Psoas muscle (tissue), 8 donors: ENCODE measurements around the gene SUMO4. TPM values are rescaled to one million over a fixed set of nuclear protein-coding genes. Genes with fewer than 3 reads are reported as not detected.

Experiments
- ATAC-seq, 4 donors: fragments of 200-7000 bp; cut with Tn5 transposase; one replicate each; pipeline ENCODE4 v1.9.1; 2020; ENCODE audit warnings: moderate library complexity in 3 of 4, mild to moderate bottlenecking in 2 of 4
- DNase-seq, 2 donors: peaks; one replicate each; pipeline ENCODE4 v3.0.0-alpha.2; 2020
- H3K27ac ChIP-seq: fragments of 200-600 bp; one replicate; pipeline ENCODE4 v1.8.0; 2022
- H3K27me3 ChIP-seq, 3 donors: fragments of 200-600 bp in 1 of 3; one replicate each; pipeline versions ENCODE4 v1.6.1 to v1.8.0; 2013 to 2022; ENCODE audit warnings: low read length in 2 of 3, mild to moderate bottlenecking in 2 of 3, moderate library complexity in 1 of 3; ENCODE audit not compliant: insufficient read depth in 3 of 3
- H3K36me3 ChIP-seq, 2 donors: fragments of 200-600 bp in 1 of 2; one replicate each; pipeline versions ENCODE4 v1.6.1 to v1.8.0; 2013 to 2022; ENCODE audit warnings: low read depth in 1 of 2, mild to moderate bottlenecking in 1 of 2, moderate library complexity in 1 of 2; ENCODE audit not compliant: insufficient read depth in 1 of 2
- H3K4me1 ChIP-seq: fragments of 200-600 bp; one replicate; pipeline ENCODE4 v1.8.0; 2022
- H3K4me3 ChIP-seq: fragments of 200-600 bp; one replicate; pipeline ENCODE4 v1.8.0; 2022; ENCODE audit warnings: mild to moderate bottlenecking
- H3K9me3 ChIP-seq: fragments of 200-600 bp; one replicate; pipeline ENCODE4 v1.8.0; 2022
- WGBS, 3 donors: extraction: QIAGEN DNeasy Blood & Tissue Kit; methylation state at CpG; one replicate each; pipeline versions ENCODE4 v1.1.6 to v1.1.7; 2013; 5-methylcytosine and 5-hydroxymethylcytosine counted together
- intact Hi-C, 2 donors: fragments of 100-400 bp; cut with DNase I; formaldehyde crosslinking; loops; one replicate each; pipeline versions ENCODE4 v1.11.0 to v1.14.2; 2022
- polyA plus RNA-seq, 3 donors: library from polyadenylated mRNA; stranded (reverse); fragments of 200-250 nt; gene quantifications; one replicate each; pipeline ENCODE4 v1.2.3, GENCODE V29; 2013
- total RNA-seq, 4 donors: library from RNA; stranded (reverse); fragmentation: NEBNext Ultra II Directional in 2 of 4; extraction: Animal tissue kit (Norgen Biotek cat#: 25700) in 2 of 4; gene quantifications; one replicate each; pipeline versions ENCODE4 v1.2.1 to v1.2.4, GENCODE V29; 2021 to 2023
- TF ChIP-seq, protein P1 (sequence below): fragments of 200-600 bp; IDR thresholded peaks from one replicate; pipeline ENCODE4 v1.8.0; 2022; ENCODE audit warnings: antibody characterized with exemption
- donor health status: healthy with polysubstance abuse.
- donor health status: DM: no; HTN: no; CAD: no; lungs with moderate emphysema.
- donor health status: Bipolar disorder and iron deficiency.
- donor health status: healthy.
- donor health status: DM: yes; HTN: yes; CAD: no.
- donor health status: DM: no; HTN: no; CAD: no.
- donor health status: DM: no; HTN: no; CAD: no.
- donor health status: DM: yes; HTN: yes; CAD: no.

The SUMO4 gene
- total and polyA plus RNA-seq, 7 donors = 0.16 to 0.42 (median 0.32) TPM; not detected in 2

DNA sequence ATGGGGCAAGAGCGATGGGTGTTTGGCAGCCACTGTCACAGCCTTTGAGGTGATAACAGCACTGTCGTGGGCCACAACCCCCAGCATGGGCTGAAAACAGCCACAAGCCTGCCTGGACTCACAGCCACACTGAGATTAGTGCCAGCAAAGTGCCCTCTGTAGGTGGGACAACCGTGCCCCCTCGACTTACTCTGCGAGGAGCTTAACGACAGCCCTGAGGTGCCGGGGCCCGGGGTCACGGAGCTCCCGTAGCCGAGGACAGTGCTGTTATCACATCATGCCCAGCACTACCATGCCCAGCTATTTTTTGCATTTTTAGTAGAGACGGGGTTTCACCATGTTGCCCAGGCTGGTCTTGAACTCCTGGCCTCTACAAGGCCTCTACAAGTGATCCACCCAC lies 36.6 kb downstream of the SUMO4 start:
- no peaks in the 10 kb centered on the region for H3K36me3 ChIP-seq
- no peak for ATAC-seq
- H3K9me3 ChIP-seq = no peaks in the 10 kb centered on the region
- no peak overlapping the region for H3K27ac ChIP-seq
- TF ChIP-seq, protein P1, sequence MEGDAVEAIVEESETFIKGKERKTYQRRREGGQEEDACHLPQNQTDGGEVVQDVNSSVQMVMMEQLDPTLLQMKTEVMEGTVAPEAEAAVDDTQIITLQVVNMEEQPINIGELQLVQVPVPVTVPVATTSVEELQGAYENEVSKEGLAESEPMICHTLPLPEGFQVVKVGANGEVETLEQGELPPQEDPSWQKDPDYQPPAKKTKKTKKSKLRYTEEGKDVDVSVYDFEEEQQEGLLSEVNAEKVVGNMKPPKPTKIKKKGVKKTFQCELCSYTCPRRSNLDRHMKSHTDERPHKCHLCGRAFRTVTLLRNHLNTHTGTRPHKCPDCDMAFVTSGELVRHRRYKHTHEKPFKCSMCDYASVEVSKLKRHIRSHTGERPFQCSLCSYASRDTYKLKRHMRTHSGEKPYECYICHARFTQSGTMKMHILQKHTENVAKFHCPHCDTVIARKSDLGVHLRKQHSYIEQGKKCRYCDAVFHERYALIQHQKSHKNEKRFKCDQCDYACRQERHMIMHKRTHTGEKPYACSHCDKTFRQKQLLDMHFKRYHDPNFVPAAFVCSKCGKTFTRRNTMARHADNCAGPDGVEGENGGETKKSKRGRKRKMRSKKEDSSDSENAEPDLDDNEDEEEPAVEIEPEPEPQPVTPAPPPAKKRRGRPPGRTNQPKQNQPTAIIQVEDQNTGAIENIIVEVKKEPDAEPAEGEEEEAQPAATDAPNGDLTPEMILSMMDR = no peak
- H3K4me1 ChIP-seq = no peaks in the 10 kb centered on the region
- intact Hi-C loops = no loop called here
- WGBS, 3 donors = 95 to 98% (median 96%) methylated on average over 12 of the region's 12 CpGs
- no peaks in the 10 kb centered on the region for H3K27me3 ChIP-seq
- DNase-seq = no peak
- no peak overlapping the region for H3K4me3 ChIP-seq

DNA sequence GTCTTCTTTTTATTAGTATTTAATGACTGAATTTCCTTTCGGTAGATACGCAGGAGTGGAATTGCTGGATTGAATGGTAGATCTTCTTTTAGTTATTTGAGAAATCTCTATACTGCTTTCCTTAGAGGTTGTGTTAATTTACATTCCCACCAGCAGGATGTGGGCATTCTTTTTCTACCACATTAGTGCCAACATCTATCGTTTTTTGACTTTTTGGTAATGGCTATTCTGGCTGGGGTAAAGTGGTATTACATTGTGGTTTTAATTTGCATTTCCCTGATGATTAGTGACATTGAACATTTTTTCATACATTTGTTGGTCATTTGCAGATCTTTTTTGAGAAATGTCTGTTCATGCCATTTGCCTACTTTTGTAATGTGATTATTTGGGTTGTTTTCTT lies 37.1 kb downstream of the SUMO4 start:
- Histone ChIP-seq H3K36me3 (no peaks in the 10 kb centered on the region), H3K27me3 (no peaks in the 10 kb centered on the region), H3K4me3 (no peak overlapping the region), H3K9me3 (no peaks in the 10 kb centered on the region), H3K27ac (no peak overlapping the region), H3K4me1 (no peaks in the 10 kb centered on the region)
- ATAC-seq (no peak), DNase-seq (no peak)
- TF ChIP-seq, protein P1 = no peak
- WGBS, 3 donors = 82 to 93% (median 83%) methylated on average over 3 of the region's 3 CpGs
- intact Hi-C loops = no loop called here

DNA sequence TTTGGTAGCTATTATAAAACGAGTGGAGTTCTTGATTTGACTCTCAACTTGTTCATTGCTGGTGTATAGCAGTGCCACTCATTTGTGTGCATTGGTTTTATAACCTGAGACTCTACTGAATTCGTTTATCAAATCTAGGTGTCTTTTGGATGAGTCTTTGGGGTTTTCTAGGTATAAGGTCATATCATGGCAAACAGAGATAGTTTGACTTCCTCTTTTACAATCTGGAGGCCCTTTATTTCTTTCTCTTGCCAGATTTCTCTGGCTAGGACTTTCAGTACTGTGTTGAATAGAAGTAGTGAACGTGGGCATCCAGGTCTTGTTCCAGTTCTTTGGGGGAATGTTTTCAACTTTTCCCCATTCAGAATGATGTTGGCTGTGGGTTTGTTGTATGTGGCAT lies 38.8 kb downstream of the SUMO4 start:
- Histone ChIP-seq H3K27me3 (no peaks in the 10 kb centered on the region), H3K9me3 (no peaks in the 10 kb centered on the region), H3K36me3 (no peaks in the 10 kb centered on the region), H3K4me3 (no peak overlapping the region), H3K4me1 (no peaks in the 10 kb centered on the region), H3K27ac (no peak overlapping the region)
- DNase-seq = no peak
- no peak for ATAC-seq
- 70 to 80% (median 71%) methylated on average over 3 of the region's 3 CpGs for WGBS, 3 donors
- intact Hi-C loops = no loop called here
- TF ChIP-seq, protein P1 = no peak

DNA sequence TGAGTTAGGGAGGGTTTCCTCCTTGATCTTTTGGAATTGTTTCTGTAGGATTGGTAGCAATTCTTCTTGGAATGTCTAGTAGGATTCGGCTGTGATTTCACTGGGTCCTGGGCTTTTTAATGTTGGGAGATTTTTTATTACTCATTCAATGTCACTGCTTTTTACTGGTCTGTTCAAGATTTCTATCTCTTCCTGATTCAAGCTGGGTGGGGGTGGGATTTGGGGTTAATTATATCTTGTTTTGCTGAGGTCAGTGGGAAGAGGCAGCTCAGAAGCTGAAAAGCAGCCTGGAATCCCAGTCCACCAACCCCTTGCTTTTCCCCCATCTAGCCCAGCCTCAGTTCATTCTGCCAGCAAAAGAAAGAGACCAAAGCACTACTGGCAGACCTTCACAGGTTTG lies 39.6 kb downstream of the SUMO4 start:
- Histone ChIP-seq H3K27ac (no peak overlapping the region), H3K9me3 (no peaks in the 10 kb centered on the region), H3K27me3 (no peaks in the 10 kb centered on the region), H3K4me1 (no peaks in the 10 kb centered on the region), H3K36me3 (no peaks in the 10 kb centered on the region), H3K4me3 (no peak overlapping the region)
- ATAC-seq (no peak), DNase-seq (no peak)
- intact Hi-C loops = no loop called here
- TF ChIP-seq, protein P1 = no peak
- 89 to 94% (median 94%) methylated on average over 1 of the region's 1 CpG for WGBS, 3 donors
